Stimulated activated CD8-positive, alpha-beta memory T cell treated with anti-CD3 and anti-CD28 coated beads, Interleukin-4, amount 100 ng/mL, for 4 hours (primary cell): ENCODE data around the gene PIAS4.
A peak's percentile ranks its signal among the peaks of the same experiment; 100 is the strongest.
"Not testable (repeated sequence)": the region's sequence is repeated elsewhere in the genome, so short reads cannot be mapped to it uniquely, and the experiment has no call there.

ENCODE experiments used
- DNase-seq, 2 donors: peaks; one replicate each; pipeline ENCODE4 v3.0.0-alpha.2; 2020; ENCODE audit warnings: low read depth in 2 of 2, low spot score in 1 of 2

The PIAS4 gene

GRCh38 chr19:4007021-4007835, at the start of gene PIAS4:
Gene PIAS4 (plus strand): TSS chr19:4007736. CDS start chr19:4007761, 25 bp downstream.
- peak; percentile 74 to 97 for DNase-seq

GRCh38 chr19:3958836-3959765, 48.4 kb upstream of the PIAS4 start:
- DNase-seq, result no peak

GRCh38 chr19:3959766-3960131, 47.8 kb upstream of the PIAS4 start:
- no peak for DNase-seq

GRCh38 chr19:3961007-3961406, 46.5 kb upstream of the PIAS4 start:
- no peak for DNase-seq

- DNase-seq, result no peak
Observed at GRCh38 chr19:3963458-3964255, 43.9 kb upstream of the PIAS4 start.

GRCh38 chr19:3964256-3965194, 43.0 kb upstream of the PIAS4 start:
- DNase-seq, result no peak

- no peak for DNase-seq
Observed at GRCh38 chr19:3966051-3967017, 41.2 kb upstream of the PIAS4 start.

GRCh38 chr19:3967983-3968382, 39.6 kb upstream of the PIAS4 start:
- DNase-seq, result not testable (repeated sequence)

- no peak for DNase-seq
Observed at GRCh38 chr19:3968556-3969434, 38.7 kb upstream of the PIAS4 start.

GRCh38 chr19:3969435-3970312, 37.9 kb upstream of the PIAS4 start:
- DNase-seq, result no peak

GRCh38 chr19:3970313-3970807, 37.2 kb upstream of the PIAS4 start:
- no peak for DNase-seq

- DNase-seq, result peak; percentile 79 to 84
Observed at GRCh38 chr19:3970808-3971598, 36.5 kb upstream of the PIAS4 start, which contains the start of gene DAPK3. Gene DAPK3 (minus strand): TSS chr19:3971099. CDS start chr19:3969735, 1,364 bp downstream.

- DNase-seq, result no peak
Observed at GRCh38 chr19:3975144-3975543, 32.4 kb upstream of the PIAS4 start.

- no peak for DNase-seq
Observed at GRCh38 chr19:3975637-3976087, 31.9 kb upstream of the PIAS4 start.

GRCh38 chr19:3976495-3977241, 30.9 kb upstream of the PIAS4 start:
- DNase-seq, result no peak
